22Rv1 (cell line): Measurements from ENCODE around the gene PPIF.

Experiments
- H3K27ac ChIP-seq: fragments of 450-650 bp; 2 replicates; pipeline ENCODE4 v1.5.1; 2017
- ZFX ChIP-seq: fragments of 450-650 bp; IDR thresholded peaks from 2 replicates; pipeline ENCODE4 v1.6.1; 2017; ENCODE audit warnings: antibody characterized with exemption, borderline replicate concordance
- TF ChIP-seq, protein P1 (sequence below): fragments of 450-650 bp; IDR thresholded peaks from 2 replicates; pipeline ENCODE4 v1.5.1; 2017; ENCODE audit warnings: mild to moderate bottlenecking

PPIF gene

DNA sequence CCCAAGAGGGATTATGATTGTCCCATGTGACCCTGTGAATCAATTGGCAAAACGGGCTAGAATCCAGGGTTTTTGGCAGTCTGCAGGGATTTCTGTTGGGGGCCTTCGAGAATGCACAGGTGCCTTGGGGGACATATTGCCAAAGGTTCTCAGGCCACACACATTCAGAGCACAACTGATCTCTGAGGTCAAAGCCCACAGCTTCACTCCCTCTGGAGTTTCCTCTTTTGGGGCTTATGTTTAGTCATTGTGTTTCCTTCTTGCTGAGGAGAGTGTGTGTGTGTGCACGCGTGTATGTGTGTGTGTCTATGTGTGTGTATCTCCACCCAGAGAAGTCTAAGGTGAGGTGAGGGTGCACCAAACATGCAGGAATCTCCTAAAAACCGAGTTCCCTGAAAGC lies 8.8 kb downstream of the PPIF start:
- H3K27ac ChIP-seq, result no peak overlapping the region
- TF ChIP-seq ZFX, result no peak

DNA sequence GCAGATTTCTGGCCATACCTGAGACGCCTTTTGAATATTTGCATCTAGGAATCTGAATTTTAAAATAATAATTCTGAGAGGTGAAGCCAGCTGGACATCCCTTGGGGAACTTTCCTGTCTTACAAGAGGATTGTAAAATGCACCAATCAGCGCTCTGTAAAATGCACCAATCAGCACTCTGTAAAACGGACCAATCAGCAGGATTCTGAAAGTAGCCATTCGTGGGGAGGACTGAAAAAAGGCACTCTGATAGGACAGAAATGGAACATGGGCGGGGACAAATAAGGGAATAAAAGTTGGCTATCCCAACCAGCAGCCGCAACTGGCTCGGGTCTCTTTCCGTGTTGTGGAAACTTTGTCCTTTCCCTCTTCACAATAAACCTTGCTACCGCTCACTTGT lies 9.9 kb downstream of the PPIF start:
- no peak overlapping the region for H3K27ac ChIP-seq
- TF ChIP-seq ZFX, result no peak
- TF ChIP-seq, protein P1, sequence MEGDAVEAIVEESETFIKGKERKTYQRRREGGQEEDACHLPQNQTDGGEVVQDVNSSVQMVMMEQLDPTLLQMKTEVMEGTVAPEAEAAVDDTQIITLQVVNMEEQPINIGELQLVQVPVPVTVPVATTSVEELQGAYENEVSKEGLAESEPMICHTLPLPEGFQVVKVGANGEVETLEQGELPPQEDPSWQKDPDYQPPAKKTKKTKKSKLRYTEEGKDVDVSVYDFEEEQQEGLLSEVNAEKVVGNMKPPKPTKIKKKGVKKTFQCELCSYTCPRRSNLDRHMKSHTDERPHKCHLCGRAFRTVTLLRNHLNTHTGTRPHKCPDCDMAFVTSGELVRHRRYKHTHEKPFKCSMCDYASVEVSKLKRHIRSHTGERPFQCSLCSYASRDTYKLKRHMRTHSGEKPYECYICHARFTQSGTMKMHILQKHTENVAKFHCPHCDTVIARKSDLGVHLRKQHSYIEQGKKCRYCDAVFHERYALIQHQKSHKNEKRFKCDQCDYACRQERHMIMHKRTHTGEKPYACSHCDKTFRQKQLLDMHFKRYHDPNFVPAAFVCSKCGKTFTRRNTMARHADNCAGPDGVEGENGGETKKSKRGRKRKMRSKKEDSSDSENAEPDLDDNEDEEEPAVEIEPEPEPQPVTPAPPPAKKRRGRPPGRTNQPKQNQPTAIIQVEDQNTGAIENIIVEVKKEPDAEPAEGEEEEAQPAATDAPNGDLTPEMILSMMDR, result no peak

DNA sequence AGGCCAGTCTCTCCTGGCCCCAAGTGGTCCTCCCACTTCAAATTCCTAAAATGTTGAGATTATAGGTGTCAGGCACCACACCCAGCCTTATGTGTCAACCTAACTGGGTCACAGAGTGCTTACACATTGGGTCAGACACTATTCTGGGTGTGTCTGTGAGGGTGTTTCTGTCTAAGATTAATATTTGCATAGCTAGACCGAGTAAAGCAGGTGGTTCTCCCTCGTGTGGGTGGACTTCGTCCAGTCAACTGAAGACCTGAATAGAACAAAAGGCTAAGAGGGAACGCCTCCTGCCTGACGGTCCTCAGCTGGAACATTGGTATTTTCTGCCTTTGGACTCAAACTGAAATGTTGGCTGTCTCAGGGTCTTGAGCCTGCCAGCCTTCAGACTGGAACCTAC lies 11.5 kb downstream of the PPIF start:
- TF ChIP-seq, protein P1, result no peak
- TF ChIP-seq ZFX, result no peak

DNA sequence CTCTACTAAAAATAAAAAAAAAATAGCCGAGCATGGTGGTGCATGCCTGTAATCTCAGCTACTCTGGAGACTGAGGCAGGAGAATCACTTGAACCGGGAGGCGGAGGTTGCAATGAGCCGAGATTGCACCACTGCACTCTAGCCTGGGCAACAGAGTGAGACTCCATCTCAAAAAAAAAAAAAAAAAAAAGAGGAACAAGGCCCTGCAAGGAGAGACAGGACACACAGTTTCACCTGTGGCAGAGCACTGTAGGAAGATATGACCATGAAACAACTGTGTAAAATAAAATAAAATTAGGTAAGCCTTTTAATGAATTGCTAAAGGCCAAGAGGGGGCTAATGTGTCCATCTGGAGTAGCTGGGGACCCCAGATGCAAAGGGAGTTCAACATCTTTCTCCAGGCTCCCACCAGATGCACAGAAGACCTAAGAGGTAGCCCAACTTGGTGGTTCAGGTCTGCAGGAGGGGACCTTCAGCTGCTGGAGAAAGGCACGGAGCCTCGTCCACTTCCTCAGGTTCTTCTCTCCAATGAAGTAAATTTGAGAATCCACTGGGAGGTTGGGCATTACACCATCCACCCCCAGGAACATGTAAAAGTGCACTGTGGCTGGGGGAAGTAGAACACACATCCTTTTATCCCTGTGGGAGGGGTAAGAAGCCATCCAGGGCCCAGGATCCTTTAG lies 12.7 kb downstream of the PPIF start:
- TF ChIP-seq ZFX, result no peak
- TF ChIP-seq, protein P1, result no peak
- H3K27ac ChIP-seq, result no peak overlapping the region

More for the DNA sequence above, 11.5 kb downstream of the PPIF start:
- no peak overlapping the region for H3K27ac ChIP-seq

DNA sequence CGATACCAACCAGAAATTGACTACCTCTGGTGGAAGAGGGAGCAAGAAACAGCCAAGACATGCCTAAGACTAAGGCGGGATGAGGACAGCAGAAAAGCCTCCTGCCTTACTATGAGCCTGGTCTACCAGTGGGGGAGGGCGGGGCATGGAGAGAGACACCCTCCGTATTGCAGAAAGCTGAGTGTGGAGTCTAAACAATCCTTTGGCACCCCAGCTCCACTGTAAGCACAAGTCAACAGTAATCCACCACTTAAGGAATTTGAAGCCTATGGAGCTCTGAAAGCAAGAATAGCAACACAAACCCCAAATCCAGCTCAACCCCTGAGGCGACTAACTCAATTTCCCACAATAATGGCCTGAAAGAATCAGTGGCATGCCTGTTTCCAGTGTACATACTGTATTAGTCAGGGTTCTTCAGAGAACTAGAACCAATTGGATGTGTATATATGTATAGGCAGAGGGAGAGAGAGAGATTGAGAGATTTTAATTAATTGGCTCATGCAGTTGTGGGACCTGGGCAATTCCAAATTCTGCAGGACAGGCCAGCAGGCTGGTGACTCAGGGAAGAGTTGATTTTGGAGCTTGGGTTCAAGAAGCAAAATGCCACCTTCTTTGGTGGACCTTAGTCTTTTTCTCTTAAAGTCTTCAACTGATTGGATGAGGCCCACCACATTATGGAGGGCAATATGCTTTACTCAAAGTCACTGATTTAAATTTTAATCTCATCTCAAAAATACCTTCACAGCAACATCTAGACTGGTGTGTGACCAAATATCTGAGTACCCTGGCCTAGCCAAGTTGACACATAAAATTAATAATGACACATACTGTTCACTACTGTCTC lies 13.5 kb downstream of the PPIF start:
- TF ChIP-seq, protein P1, result no peak
- TF ChIP-seq ZFX, result no peak
- no peak overlapping the region for H3K27ac ChIP-seq

DNA sequence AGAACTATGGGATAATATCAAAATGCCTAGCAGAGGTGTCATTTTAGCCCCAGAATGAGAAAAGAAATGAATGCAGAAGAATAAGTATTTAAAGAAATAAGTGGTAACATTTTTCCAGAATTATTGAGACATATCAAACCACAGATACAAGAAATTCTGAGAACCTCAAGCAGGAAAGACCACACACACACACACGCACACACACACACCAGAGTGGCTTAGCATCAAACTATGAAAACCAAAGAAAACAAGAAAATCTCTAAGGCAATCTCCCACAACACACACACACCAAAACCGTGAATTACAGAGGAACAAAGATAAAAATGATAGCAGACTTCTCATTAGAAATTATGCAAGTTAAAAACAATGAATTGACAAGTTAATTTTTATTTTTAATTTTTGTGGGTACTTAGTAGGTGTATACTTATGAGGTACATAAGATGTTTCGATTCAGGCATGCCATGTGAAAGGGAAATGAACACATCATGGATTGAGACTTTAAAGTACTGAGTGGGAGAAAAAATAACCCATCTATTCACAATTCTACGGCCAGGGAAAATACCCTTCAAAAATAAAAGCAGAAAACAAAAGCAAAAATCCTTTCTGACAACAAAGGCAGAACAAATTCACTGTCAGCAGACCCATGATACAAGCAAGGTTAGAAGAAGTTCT lies 14.6 kb downstream of the PPIF start:
- H3K27ac ChIP-seq, result no peak overlapping the region
- TF ChIP-seq, protein P1, result no peak

DNA sequence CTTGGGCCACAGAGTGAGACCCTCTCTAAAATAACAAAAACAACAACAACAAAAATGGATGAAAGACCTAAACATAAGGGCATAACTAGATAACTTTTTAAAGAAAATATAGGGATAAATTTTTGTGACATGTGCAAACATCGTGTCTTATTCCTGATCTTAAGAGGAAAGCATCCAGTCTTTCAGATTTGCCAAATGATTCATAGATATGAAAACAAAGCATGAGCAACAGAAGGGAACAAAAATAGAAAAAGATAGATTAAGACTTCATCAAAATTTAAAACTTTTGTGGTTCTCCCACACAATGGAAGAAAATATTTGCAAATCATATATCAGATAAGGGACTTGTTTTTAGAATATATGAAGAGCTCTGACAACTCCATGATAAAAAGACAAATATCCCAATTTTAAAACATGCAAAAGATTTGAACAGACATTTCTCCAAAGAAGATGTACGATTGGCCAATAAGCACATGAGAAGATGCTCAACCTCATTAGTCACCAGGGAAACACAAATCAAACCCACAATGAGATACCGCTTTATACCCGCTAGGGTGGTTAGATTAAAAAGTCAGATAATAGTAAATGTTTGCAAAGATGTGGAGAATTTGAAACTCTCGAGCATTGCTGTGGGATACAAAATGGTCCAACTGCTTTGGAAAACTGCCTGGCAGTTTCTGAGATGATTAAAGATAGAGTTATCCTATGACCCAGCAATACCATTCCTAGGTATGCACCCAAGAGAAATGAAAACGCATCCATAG lies 20.3 kb downstream of the PPIF start:
- TF ChIP-seq, protein P1, result no peak
- no peak for TF ChIP-seq ZFX

More for the DNA sequence above, 20.3 kb downstream of the PPIF start:
- H3K27ac ChIP-seq, result no peak overlapping the region
